ENCODE measurements around the gene RIMBP2.

- TF ChIP-seq, protein P1, sequence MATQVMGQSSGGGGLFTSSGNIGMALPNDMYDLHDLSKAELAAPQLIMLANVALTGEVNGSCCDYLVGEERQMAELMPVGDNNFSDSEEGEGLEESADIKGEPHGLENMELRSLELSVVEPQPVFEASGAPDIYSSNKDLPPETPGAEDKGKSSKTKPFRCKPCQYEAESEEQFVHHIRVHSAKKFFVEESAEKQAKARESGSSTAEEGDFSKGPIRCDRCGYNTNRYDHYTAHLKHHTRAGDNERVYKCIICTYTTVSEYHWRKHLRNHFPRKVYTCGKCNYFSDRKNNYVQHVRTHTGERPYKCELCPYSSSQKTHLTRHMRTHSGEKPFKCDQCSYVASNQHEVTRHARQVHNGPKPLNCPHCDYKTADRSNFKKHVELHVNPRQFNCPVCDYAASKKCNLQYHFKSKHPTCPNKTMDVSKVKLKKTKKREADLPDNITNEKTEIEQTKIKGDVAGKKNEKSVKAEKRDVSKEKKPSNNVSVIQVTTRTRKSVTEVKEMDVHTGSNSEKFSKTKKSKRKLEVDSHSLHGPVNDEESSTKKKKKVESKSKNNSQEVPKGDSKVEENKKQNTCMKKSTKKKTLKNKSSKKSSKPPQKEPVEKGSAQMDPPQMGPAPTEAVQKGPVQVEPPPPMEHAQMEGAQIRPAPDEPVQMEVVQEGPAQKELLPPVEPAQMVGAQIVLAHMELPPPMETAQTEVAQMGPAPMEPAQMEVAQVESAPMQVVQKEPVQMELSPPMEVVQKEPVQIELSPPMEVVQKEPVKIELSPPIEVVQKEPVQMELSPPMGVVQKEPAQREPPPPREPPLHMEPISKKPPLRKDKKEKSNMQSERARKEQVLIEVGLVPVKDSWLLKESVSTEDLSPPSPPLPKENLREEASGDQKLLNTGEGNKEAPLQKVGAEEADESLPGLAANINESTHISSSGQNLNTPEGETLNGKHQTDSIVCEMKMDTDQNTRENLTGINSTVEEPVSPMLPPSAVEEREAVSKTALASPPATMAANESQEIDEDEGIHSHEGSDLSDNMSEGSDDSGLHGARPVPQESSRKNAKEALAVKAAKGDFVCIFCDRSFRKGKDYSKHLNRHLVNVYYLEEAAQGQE (IDR thresholded peaks at IDR 0.05; ENCODE audit: insufficient read depth in 1 of 2, low read depth in 2 of 2, low read length in 2 of 2), result peak; percentile 83 to 93
- TF ChIP-seq POLR2AphosphoS5 (IDR thresholded peaks at IDR 0.05; ENCODE audit: low read depth, low read length), result no peak
- no peak for TF ChIP-seq SIN3A (IDR thresholded peaks at IDR 0.05; ENCODE audit: borderline replicate concordance, insufficient read depth, low read length)
- TF ChIP-seq TAF1 (IDR thresholded peaks at IDR 0.05; ENCODE audit: borderline replicate concordance, insufficient read depth, low read length), result no peak
- no peak for TF ChIP-seq FOXP2 (optimal IDR thresholded peaks at IDR 0.05; ENCODE audit: borderline replicate concordance, extremely low read depth, extremely low read length, insufficient read depth)
Measured at GRCh38 chr12:130552483-130552996, 163.6 kb downstream of the RIMBP2 start.

Data from PFSK-1 (cell line).